ENCODE measurements around the gene C2orf49.

DNA sequence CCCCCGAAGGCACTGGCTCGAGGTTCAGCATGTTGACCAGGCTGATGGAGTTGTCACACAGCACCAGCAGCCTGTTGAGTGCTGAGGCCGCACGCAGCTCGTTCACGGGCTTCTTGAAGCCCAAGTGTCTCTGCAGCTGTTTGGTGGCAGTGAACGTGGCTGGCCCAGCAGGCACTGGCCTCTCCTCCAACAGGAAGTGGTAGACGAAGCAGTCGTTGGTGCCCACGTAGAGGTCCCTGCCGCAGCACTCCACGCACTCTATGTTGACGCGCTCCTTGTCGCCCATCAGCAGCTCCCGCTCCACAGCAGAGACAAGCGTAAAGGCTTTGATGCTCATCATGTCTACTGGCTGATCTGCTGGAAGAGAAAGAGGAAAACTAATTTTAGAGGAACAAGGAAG is 29.4 kb upstream of the C2orf49 start:
- TF ChIP-seq EP300 (IDR thresholded peaks at IDR 0.05): no peak
- TF ChIP-seq, protein P1, sequence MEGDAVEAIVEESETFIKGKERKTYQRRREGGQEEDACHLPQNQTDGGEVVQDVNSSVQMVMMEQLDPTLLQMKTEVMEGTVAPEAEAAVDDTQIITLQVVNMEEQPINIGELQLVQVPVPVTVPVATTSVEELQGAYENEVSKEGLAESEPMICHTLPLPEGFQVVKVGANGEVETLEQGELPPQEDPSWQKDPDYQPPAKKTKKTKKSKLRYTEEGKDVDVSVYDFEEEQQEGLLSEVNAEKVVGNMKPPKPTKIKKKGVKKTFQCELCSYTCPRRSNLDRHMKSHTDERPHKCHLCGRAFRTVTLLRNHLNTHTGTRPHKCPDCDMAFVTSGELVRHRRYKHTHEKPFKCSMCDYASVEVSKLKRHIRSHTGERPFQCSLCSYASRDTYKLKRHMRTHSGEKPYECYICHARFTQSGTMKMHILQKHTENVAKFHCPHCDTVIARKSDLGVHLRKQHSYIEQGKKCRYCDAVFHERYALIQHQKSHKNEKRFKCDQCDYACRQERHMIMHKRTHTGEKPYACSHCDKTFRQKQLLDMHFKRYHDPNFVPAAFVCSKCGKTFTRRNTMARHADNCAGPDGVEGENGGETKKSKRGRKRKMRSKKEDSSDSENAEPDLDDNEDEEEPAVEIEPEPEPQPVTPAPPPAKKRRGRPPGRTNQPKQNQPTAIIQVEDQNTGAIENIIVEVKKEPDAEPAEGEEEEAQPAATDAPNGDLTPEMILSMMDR (IDR thresholded peaks at IDR 0.05): no peak
